Measurements from ENCODE around the gene KRTAP19-2. TPM values are rescaled to one million over a fixed set of nuclear protein-coding genes. Genes with fewer than 3 reads are reported as not detected.

The KRTAP19-2 gene
- polyA plus RNA-seq, 2 of the 4 experiments (the other 2 are of a cell fraction), result not detected

- WGBS (ENCODE audit: missing lambda C conversion rate), result 0% methylated on average over 3 of the region's 3 CpGs
- CTCF ChIA-PET, result no interaction called here
- DNase-seq (ENCODE audit: low read depth in 1 of 2, low spot score in 1 of 2) (no peak), FAIRE-seq (no peak), ATAC-seq (no peak)
- Histone ChIP-seq H3K9me3 (no peaks in the 10 kb centered on the region), H3K27ac (no peak overlapping the region), H3K4me2 (no peak overlapping the region), H3K4me1 (no peaks in the 10 kb centered on the region), H3K4me3 (no peak overlapping the region)
- TF ChIP-seq SMC3 (IDR thresholded peaks at IDR 0.05) (no peak), EHF (CRISPR knock-in tag; IDR thresholded peaks at IDR 0.05) (no peak)
- POLR2A ChIA-PET, result no interaction called here
Observed at GRCh38 chr21:30478004-30478403, 9.2 kb downstream of the KRTAP19-2 start.

GRCh38 chr21:30468900-30469714, 18.1 kb downstream of the KRTAP19-2 start:
- FAIRE-seq (no peak), ATAC-seq (no peak), DNase-seq (ENCODE audit: low read depth in 1 of 2, low spot score in 1 of 2) (no peak)
- H3K4me2 ChIP-seq, result no peak overlapping the region
- POLR2A ChIA-PET, result no interaction called here
- no peaks in the 10 kb centered on the region for H3K4me1 ChIP-seq
- H3K9me3 ChIP-seq, result no peaks in the 10 kb centered on the region
- H3K4me3 ChIP-seq, result no peak overlapping the region
- H3K27ac ChIP-seq, result no peak overlapping the region
- no peak for TF ChIP-seq MAZ (IDR thresholded peaks at IDR 0.05; ENCODE audit: borderline replicate concordance, low read depth, low read length)
- TF ChIP-seq CHD4 (IDR thresholded peaks at IDR 0.05; ENCODE audit: borderline replicate concordance), result no peak
- no peak for TF ChIP-seq E2F6 (IDR thresholded peaks at IDR 0.05; ENCODE audit: borderline replicate concordance, low read depth)
- TF ChIP-seq EHMT2 (IDR thresholded peaks at IDR 0.05; ENCODE audit: low read depth), result no peak
- TF ChIP-seq FOSL2 (IDR thresholded peaks at IDR 0.05), result no peak
- TF ChIP-seq FOSL2 (CRISPR knock-in tag; IDR thresholded peaks at IDR 0.05), result no peak
- no peak for TF ChIP-seq HDAC2 (IDR thresholded peaks at IDR 0.05)
- no peak for TF ChIP-seq SREBF2 (IDR thresholded peaks at IDR 0.05)
- TF ChIP-seq BHLHE40 (IDR thresholded peaks at IDR 0.05; ENCODE audit: low read depth, low read length), result no peak
- TF ChIP-seq RNF2 (IDR thresholded peaks at IDR 0.05; ENCODE audit: borderline replicate concordance, low read depth), result no peak
- TF ChIP-seq CEBPB (IDR thresholded peaks at IDR 0.05), result no peak
- TF ChIP-seq NFE2L2 (conservative IDR thresholded peaks at IDR 0.05; ENCODE audit: low read length), result no peak
- no peak for TF ChIP-seq TFCP2L1 (CRISPR knock-in tag; IDR thresholded peaks at IDR 0.05)
- TF ChIP-seq EHF (CRISPR knock-in tag; IDR thresholded peaks at IDR 0.05), result no peak
- no peak for TF ChIP-seq ZC3H11A (IDR thresholded peaks at IDR 0.05)
- no peak for TF ChIP-seq HOXB5 (CRISPR knock-in tag; IDR thresholded peaks at IDR 0.05)
- TF ChIP-seq EP300 (IDR thresholded peaks at IDR 0.05), result no peak
- TF ChIP-seq HOXA7 (CRISPR knock-in tag; IDR thresholded peaks at IDR 0.05), result no peak
- no peak for TF ChIP-seq PHF8 (IDR thresholded peaks at IDR 0.05; ENCODE audit: borderline replicate concordance, low read depth)
- TF ChIP-seq NR3C1 (IDR thresholded peaks at IDR 0.05), result no peak
- WGBS (ENCODE audit: missing lambda C conversion rate), result 0% methylated on average over 6 of the region's 6 CpGs
- CTCF ChIA-PET, result no interaction called here

GRCh38 chr21:30463713-30464112, 23.5 kb downstream of the KRTAP19-2 start:
- Histone ChIP-seq H3K4me3 (no peak overlapping the region), H3K4me1 (no peaks in the 10 kb centered on the region), H3K9me3 (no peaks in the 10 kb centered on the region), H3K27ac (no peak overlapping the region), H3K4me2 (no peak overlapping the region)
- POLR2A ChIA-PET, result no interaction called here
- 6% methylated on average over 3 of the region's 3 CpGs for WGBS (ENCODE audit: missing lambda C conversion rate)
- DNase-seq (ENCODE audit: low read depth in 1 of 2, low spot score in 1 of 2) (peak in 1 of 2 experiments; percentile 1), ATAC-seq (no peak), FAIRE-seq (no peak)
- CTCF ChIA-PET, result interaction anchor here (1.5 kb wide), 1 partner anchor 16 kb away, joined by 3 read pairs; the partner anchor contains the start of gene KRTAP19-1
- no peak for TF ChIP-seq TFCP2L1 (CRISPR knock-in tag; IDR thresholded peaks at IDR 0.05)
- TF ChIP-seq PBX3 (IDR thresholded peaks at IDR 0.05), result no peak
- TF ChIP-seq FOXS1 (CRISPR knock-in tag; IDR thresholded peaks at IDR 0.05), result no peak
- no peak for TF ChIP-seq REST (IDR thresholded peaks at IDR 0.05)
- no peak for TF ChIP-seq CEBPB (IDR thresholded peaks at IDR 0.05)
- no peak for TF ChIP-seq JUN (IDR thresholded peaks at IDR 0.05)
- TF ChIP-seq MAFK (IDR thresholded peaks at IDR 0.05; ENCODE audit: partially characterized antibody), result peak; percentile 77
